ENCODE measurements around the gene KIAA0513. TPM values are rescaled to one million over a fixed set of nuclear protein-coding genes. Genes with fewer than 3 reads are reported as not detected.

KIAA0513 gene
- total RNA-seq, 1 experiment from 2014 or later, result 2.9 TPM

DNA sequence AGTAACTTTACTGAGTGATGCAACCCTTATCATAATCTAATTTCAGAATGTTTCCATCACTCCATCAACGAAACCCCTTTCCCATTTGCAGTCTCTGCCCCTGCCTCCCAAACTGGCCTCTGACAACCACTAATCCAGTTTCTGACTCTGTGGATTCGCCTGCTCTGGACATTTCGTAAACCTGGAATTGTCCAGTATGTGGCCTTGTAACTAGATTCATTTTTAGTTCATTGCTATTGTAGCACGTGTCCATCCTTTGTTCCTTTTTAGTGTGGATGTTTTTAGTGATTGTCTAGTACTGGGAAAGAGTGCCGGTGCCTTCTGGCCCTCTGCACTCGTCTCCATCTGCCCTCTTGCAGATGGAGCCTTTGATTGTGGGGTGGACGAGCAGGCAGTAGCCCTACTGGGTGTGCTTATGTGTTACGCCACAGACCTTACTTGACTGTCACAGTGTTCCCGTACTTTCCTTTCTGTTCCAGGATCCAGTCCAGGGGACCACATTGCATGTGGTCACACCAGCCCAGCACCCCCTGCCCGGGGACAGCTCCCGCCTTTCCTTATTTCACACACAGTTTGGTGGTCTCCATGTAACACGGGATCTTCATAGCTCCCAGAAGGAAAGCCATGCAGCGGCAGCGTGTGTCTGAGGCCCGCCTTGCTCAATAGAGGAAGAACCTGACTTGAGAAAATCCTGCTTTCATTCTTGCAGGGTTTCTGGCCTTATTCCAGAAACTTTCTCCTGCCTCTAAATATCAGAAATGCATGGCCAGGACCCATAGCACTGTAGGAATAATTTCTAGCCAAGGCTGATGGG is 8.8 kb downstream of the KIAA0513 start:
- H3K36me3 ChIP-seq (ENCODE audit: insufficient read depth, low read length, poor library complexity, severe bottlenecking), result no peaks in the 10 kb centered on the region
- H3K9me3 ChIP-seq (ENCODE audit: low read depth, low read length, poor library complexity, severe bottlenecking), result no peaks in the 10 kb centered on the region
- TF ChIP-seq, protein P1, sequence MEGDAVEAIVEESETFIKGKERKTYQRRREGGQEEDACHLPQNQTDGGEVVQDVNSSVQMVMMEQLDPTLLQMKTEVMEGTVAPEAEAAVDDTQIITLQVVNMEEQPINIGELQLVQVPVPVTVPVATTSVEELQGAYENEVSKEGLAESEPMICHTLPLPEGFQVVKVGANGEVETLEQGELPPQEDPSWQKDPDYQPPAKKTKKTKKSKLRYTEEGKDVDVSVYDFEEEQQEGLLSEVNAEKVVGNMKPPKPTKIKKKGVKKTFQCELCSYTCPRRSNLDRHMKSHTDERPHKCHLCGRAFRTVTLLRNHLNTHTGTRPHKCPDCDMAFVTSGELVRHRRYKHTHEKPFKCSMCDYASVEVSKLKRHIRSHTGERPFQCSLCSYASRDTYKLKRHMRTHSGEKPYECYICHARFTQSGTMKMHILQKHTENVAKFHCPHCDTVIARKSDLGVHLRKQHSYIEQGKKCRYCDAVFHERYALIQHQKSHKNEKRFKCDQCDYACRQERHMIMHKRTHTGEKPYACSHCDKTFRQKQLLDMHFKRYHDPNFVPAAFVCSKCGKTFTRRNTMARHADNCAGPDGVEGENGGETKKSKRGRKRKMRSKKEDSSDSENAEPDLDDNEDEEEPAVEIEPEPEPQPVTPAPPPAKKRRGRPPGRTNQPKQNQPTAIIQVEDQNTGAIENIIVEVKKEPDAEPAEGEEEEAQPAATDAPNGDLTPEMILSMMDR (conservative IDR thresholded peaks at IDR 0.05; ENCODE audit: low read depth, low read length), result no peak
- no peak for TF ChIP-seq EZH2 (IDR thresholded peaks at IDR 0.05; ENCODE audit: borderline replicate concordance, low read depth, low read length, poor library complexity, severe bottlenecking)
- H3K4me1 ChIP-seq (ENCODE audit: insufficient read depth, low read length, poor library complexity, severe bottlenecking), result no peaks in the 10 kb centered on the region
- DNase-seq (ENCODE audit: low spot score), result no peak
- ChIA-PET CTCF (no interaction called here), POLR2A (ENCODE audit: low non-redundant PET) (no interaction called here)
- no peaks in the 10 kb centered on the region for H3K27me3 ChIP-seq (replicated peaks; ENCODE audit: insufficient read depth, low read depth, low read length, poor library complexity)
- H3K27ac ChIP-seq (ENCODE audit: low read depth, low read length, poor library complexity, severe bottlenecking), result no peak overlapping the region
- H3K4me3 ChIP-seq (ENCODE audit: low read depth, low read length, poor library complexity, severe bottlenecking), result no peak overlapping the region
- intact Hi-C loops (cut with micrococcal nuclease; ENCODE audit: unreplicated experiment), result no loop called here
- BruUV-seq (replicated peaks), result no TSS peak

DNA sequence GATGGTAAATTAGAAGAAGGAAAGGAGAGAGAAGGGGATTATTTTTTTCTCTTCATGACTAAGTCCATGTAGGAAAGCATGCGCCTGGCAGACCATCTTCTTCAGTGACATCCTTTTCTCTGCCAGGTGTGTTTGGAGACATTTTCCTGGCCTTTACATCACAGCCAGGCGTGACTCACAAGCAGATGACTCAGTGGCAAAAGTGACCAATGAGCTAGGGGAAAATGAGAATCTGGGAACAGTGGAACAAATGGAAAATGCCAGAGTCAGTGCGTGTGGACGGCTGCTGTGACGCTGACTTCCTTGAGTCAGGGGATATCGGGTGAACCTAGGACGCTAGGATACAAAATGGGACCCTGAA is 9.4 kb downstream of the KIAA0513 start:
- no peaks in the 10 kb centered on the region for H3K36me3 ChIP-seq (ENCODE audit: insufficient read depth, low read length, poor library complexity, severe bottlenecking)
- H3K9me3 ChIP-seq (ENCODE audit: low read depth, low read length, poor library complexity, severe bottlenecking), result no peaks in the 10 kb centered on the region
- peaks cover 5% of the 10 kb centered on the region for H3K27me3 ChIP-seq (replicated peaks; ENCODE audit: insufficient read depth, low read depth, low read length, poor library complexity)
- DNase-seq (ENCODE audit: low spot score), result no peak
- ChIA-PET POLR2A (ENCODE audit: low non-redundant PET) (no interaction called here), CTCF (no interaction called here)
- no TSS peak for BruUV-seq (replicated peaks)
- H3K27ac ChIP-seq (ENCODE audit: low read depth, low read length, poor library complexity, severe bottlenecking), result no peak overlapping the region
- intact Hi-C loops (cut with micrococcal nuclease; ENCODE audit: unreplicated experiment), result no loop called here
- TF ChIP-seq, protein P1 (conservative IDR thresholded peaks at IDR 0.05; ENCODE audit: low read depth, low read length), result no peak
- TF ChIP-seq EZH2 (IDR thresholded peaks at IDR 0.05; ENCODE audit: borderline replicate concordance, low read depth, low read length, poor library complexity, severe bottlenecking), result no peak
- H3K4me1 ChIP-seq (ENCODE audit: insufficient read depth, low read length, poor library complexity, severe bottlenecking), result no peaks in the 10 kb centered on the region
- H3K4me3 ChIP-seq (ENCODE audit: low read depth, low read length, poor library complexity, severe bottlenecking), result no peak overlapping the region

DNA sequence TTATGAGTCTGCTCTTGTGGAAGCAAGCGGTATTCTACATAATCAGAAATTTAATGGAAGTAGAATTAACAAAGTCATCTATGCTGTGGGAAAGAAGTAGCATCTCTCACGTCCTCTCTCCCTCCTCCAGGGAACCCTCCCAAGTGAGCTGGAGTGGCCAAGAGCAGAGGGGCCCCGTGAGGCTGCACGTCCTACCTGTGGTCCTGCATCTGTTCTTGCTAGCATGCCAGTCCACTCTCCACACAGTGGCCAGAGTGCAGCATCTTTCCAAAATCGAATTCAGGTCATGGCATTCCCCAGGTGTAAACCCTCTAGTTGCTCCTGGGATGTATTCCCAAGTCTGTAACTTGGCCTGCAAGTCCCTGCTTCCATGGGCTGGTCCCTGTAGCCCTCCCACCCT is 10.1 kb downstream of the KIAA0513 start:
- H3K4me3 ChIP-seq (ENCODE audit: low read depth, low read length, poor library complexity, severe bottlenecking), result no peak overlapping the region
- BruUV-seq (replicated peaks), result no TSS peak
- intact Hi-C loops (cut with micrococcal nuclease; ENCODE audit: unreplicated experiment), result no loop called here
- DNase-seq (ENCODE audit: low spot score), result no peak
- TF ChIP-seq EZH2 (IDR thresholded peaks at IDR 0.05; ENCODE audit: borderline replicate concordance, low read depth, low read length, poor library complexity, severe bottlenecking), result no peak
- TF ChIP-seq, protein P1 (conservative IDR thresholded peaks at IDR 0.05; ENCODE audit: low read depth, low read length), result no peak
- no peaks in the 10 kb centered on the region for H3K4me1 ChIP-seq (ENCODE audit: insufficient read depth, low read length, poor library complexity, severe bottlenecking)
- no peak overlapping the region for H3K27ac ChIP-seq (ENCODE audit: low read depth, low read length, poor library complexity, severe bottlenecking)
- ChIA-PET CTCF (no interaction called here), POLR2A (ENCODE audit: low non-redundant PET) (no interaction called here)
- H3K27me3 ChIP-seq (replicated peaks; ENCODE audit: insufficient read depth, low read depth, low read length, poor library complexity), result peaks cover 6% of the 10 kb centered on the region
- H3K9me3 ChIP-seq (ENCODE audit: low read depth, low read length, poor library complexity, severe bottlenecking), result no peaks in the 10 kb centered on the region
- no peaks in the 10 kb centered on the region for H3K36me3 ChIP-seq (ENCODE audit: insufficient read depth, low read length, poor library complexity, severe bottlenecking)
